OCI-LY1 (cell line): ENCODE measurements around the gene NUP188.
"Not testable (repeated sequence)": the region's sequence is repeated elsewhere in the genome, so short reads cannot be mapped to it uniquely, and the experiment has no call there.

ENCODE experiments used
- H2AFZ ChIP-seq: fragments of 200-600 bp; sonication (generic), shearing (Covaris generic); 2 replicates; pipeline ENCODE4 v1.6.0; 2014; ENCODE audit warnings: antibody characterized with exemption, mild to moderate bottlenecking, low read length
- H3F3A ChIP-seq: fragments of 200-600 bp; sonication (generic), shearing (Covaris generic); 2 replicates; pipeline ENCODE4 v1.6.0; 2014; ENCODE audit warnings: mild to moderate bottlenecking, antibody characterized with exemption, low read length, moderate library complexity; ENCODE audit not compliant: insufficient read depth
- H3K27ac ChIP-seq: fragments of 200-600 bp; sonication (generic); 2 replicates; pipeline ENCODE4 v1.5.1; 2014; ENCODE audit warnings: low read length, mixed run types, mild to moderate bottlenecking, low read depth; ENCODE audit not compliant: poor library complexity, severe bottlenecking
- H3K27me3 ChIP-seq: fragments of 200-600 bp; sonication (generic); 2 replicates; pipeline ENCODE4 v1.6.0; 2014; ENCODE audit warnings: antibody characterized with exemption, mild to moderate bottlenecking, low read length, moderate library complexity; ENCODE audit not compliant: insufficient read depth
- H3K36me3 ChIP-seq: fragments of 200-600 bp; sonication (generic); 2 replicates; pipeline ENCODE4 v1.6.1; 2014; ENCODE audit warnings: mild to moderate bottlenecking, antibody characterized with exemption, low read length, moderate library complexity, mixed read lengths; ENCODE audit not compliant: insufficient read depth
- H3K4me1 ChIP-seq: fragments of 200-600 bp; sonication (generic); 2 replicates; pipeline ENCODE4 v1.5.1; 2014; ENCODE audit warnings: mild to moderate bottlenecking, low read length, moderate library complexity; ENCODE audit not compliant: insufficient read depth, severe bottlenecking
- H3K4me2 ChIP-seq: fragments of 200-600 bp; sonication (generic), shearing (Covaris generic); 2 replicates; pipeline ENCODE4 v1.6.1; 2014; ENCODE audit warnings: low read length
- H3K4me3 ChIP-seq: fragments of 200-600 bp; sonication (generic); 2 replicates; pipeline ENCODE4 v1.5.1; 2014; ENCODE audit warnings: low read length, low read depth, mild to moderate bottlenecking, mixed read lengths; ENCODE audit not compliant: poor library complexity, severe bottlenecking
- H3K79me2 ChIP-seq: fragments of 200-600 bp; shearing (Covaris generic); 2 replicates; pipeline ENCODE4 v1.6.1; 2016; ENCODE audit warnings: mixed run types, low read length, mixed read lengths; ENCODE audit not compliant: insufficient read depth
- H3K9ac ChIP-seq: fragments of 200-600 bp; sonication (generic), shearing (Covaris generic); 2 replicates; pipeline ENCODE4 v1.6.1; 2014; ENCODE audit warnings: mild to moderate bottlenecking, low read length, mixed read lengths
- H3K9me2 ChIP-seq: fragments of 200-600 bp; sonication (generic), shearing (Covaris generic); 2 replicates; pipeline ENCODE4 v1.6.1; 2014; ENCODE audit warnings: low read depth, mild to moderate bottlenecking, low read length, mixed read lengths
- H3K9me3 ChIP-seq: fragments of 200-600 bp; shearing (Covaris generic); 2 replicates; pipeline ENCODE4 v1.6.1; 2014; ENCODE audit warnings: low read length, mixed read lengths
- H4K20me1 ChIP-seq: fragments of 200-600 bp; sonication (generic), shearing (Covaris generic); 2 replicates; pipeline ENCODE4 v1.6.0; 2016; ENCODE audit warnings: mild to moderate bottlenecking, low read length; ENCODE audit not compliant: insufficient read depth
- CTCF ChIP-seq: fragments of 200-600 bp; sonication (generic), shearing (Covaris generic); IDR thresholded peaks from 2 replicates; pipeline ENCODE4 v1.5.1; 2017; ENCODE audit warnings: mild to moderate bottlenecking, antibody characterized with exemption, low read length, moderate library complexity, mixed read lengths
- EZH2 ChIP-seq: fragments of 200-600 bp; sonication (generic), shearing (Covaris generic); IDR thresholded peaks from 2 replicates; pipeline ENCODE4 v1.8.0; 2017; ENCODE audit warnings: borderline replicate concordance, mixed run types, mild to moderate bottlenecking, antibody characterized with exemption, low read length, moderate library complexity, mixed read lengths

The NUP188 gene

DNA sequence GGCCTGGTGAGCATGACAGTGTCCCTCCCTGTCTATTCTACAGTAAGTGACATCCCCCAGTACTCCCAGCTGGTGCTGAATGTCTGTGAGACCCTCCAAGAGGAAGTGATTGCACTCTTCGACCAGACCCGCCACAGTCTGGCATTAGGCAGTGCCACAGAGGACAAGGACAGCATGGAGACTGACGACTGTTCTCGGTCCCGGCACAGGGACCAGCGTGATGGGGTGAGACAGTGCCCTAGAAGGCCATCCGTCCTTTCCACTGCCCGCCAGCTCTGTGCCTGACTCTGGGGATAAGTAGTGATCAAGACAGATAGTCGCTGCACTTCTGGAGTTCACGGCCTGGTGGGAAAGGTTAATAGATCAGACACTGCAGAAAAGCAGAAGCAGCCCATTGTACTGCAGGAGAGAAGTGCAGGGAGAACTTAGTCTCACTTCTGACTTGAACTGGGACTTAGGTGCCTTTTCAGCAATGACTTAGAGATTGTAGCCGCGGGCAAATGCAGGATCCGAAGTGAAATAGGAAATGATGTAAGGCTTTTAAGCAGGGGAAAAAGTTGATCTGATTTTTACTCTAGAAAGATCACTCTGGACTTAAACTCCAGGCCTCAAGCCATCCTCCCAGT is 52.2 kb downstream of the NUP188 start:
- Histone ChIP-seq H3K27me3 (no peaks in the 10 kb centered on the region), H3K36me3 (peaks cover 94% of the 10 kb centered on the region), H3K9ac (no peak overlapping the region), H3K4me3 (no peak overlapping the region), H3K27ac (no peak overlapping the region), H3K4me2 (no peak overlapping the region), H4K20me1 (no peaks in the 10 kb centered on the region), H3K9me3 (no peaks in the 10 kb centered on the region), H2AFZ (no peak overlapping the region), H3K79me2 (no peaks in the 10 kb centered on the region), H3F3A (no peaks in the 10 kb centered on the region), H3K9me2 (no peaks in the 10 kb centered on the region), H3K4me1 (no peaks in the 10 kb centered on the region)
- no peak for TF ChIP-seq CTCF
- no peak for TF ChIP-seq EZH2

DNA sequence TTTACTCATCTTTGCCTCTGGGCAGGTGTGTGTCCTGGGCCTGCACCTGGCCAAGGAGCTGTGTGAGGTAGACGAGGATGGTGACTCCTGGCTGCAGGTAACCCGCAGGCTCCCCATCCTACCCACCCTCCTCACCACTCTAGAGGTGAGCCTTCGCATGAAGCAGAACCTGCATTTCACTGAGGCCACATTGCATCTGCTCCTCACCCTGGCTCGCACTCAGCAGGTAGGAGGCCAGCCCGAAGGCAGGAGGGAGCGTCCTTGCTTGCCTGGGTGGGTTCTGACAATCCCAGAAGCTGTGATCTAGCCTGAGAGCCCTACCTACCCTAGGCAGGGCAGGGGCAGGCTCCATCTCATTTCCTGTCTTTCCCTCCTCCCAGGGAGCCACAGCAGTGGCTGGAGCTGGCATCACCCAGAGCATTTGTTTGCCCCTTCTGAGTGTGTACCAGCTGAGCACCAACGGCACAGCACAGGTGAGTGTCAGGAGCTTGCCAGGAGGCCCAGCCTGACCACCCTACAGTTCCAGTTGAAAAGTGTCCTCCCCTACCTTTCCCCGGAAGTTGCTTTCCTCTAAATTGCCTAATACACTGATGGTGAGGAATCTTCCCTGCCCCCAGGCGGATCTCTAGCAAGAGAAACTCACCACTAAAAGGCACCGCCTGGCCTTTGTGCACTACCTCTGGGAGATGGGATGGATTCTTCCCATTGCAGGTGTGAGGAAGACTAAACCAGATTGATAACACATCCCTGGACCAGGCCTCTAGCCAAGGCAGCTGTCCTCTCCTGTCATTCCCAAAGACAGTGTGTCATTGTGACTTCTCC is 54.2 kb downstream of the NUP188 start:
- no peak overlapping the region for H3K4me3 ChIP-seq
- H3K9me3 ChIP-seq = no peaks in the 10 kb centered on the region
- H4K20me1 ChIP-seq = no peaks in the 10 kb centered on the region
- H3K27me3 ChIP-seq = no peaks in the 10 kb centered on the region
- no peaks in the 10 kb centered on the region for H3K79me2 ChIP-seq
- H3K9ac ChIP-seq = no peak overlapping the region
- TF ChIP-seq EZH2 = no peak
- no peak for TF ChIP-seq CTCF
- no peaks in the 10 kb centered on the region for H3K4me1 ChIP-seq
- no peak overlapping the region for H3K27ac ChIP-seq
- H3K4me2 ChIP-seq = no peak overlapping the region
- no peaks in the 10 kb centered on the region for H3K9me2 ChIP-seq
- peaks cover 94% of the 10 kb centered on the region for H3K36me3 ChIP-seq
- no peaks in the 10 kb centered on the region for H3F3A ChIP-seq
- no peak overlapping the region for H2AFZ ChIP-seq

DNA sequence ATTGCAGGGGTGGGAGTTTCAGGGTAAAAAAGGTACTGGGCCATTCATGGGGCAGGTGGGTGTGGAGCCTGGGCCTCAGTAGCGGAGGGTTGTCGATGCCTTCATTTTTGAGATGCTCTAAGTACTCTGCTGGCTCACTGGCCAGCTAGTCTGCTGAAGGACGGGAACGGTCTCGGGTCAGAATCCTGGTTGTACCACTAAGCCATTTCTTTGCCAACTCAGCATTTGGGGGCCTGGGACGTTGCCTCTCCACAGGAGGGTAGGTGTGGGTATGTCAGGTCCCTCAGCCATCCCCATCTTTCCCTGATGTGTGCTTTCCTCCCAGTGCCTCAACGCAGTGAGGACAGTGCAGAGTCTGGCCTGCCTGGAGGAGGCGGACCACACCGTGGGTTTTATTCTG is 55.5 kb downstream of the NUP188 start:
- Histone ChIP-seq H3F3A (no peaks in the 10 kb centered on the region), H3K27me3 (no peaks in the 10 kb centered on the region), H3K9ac (no peak overlapping the region), H4K20me1 (no peaks in the 10 kb centered on the region), H3K9me3 (no peaks in the 10 kb centered on the region), H3K36me3 (peaks cover 95% of the 10 kb centered on the region), H2AFZ (no peak overlapping the region), H3K4me3 (no peak overlapping the region), H3K27ac (no peak overlapping the region), H3K4me1 (no peaks in the 10 kb centered on the region), H3K9me2 (no peaks in the 10 kb centered on the region), H3K4me2 (no peak overlapping the region), H3K79me2 (no peaks in the 10 kb centered on the region)
- no peak for TF ChIP-seq CTCF
- no peak for TF ChIP-seq EZH2

GRCh38 chr9:129004173-129004572 is 56.7 kb downstream of the NUP188 start:
- not testable (repeated sequence) for H3K4me2 ChIP-seq, H3K9ac ChIP-seq, H3K79me2 ChIP-seq, H2AFZ ChIP-seq, H3F3A ChIP-seq, H3K27ac ChIP-seq, H3K4me1 ChIP-seq, H3K27me3 ChIP-seq, H3K4me3 ChIP-seq, H3K9me3 ChIP-seq, H3K9me2 ChIP-seq, H4K20me1 ChIP-seq
- H3K36me3 ChIP-seq = peaks cover 96% of the 10 kb centered on the region
